ENCODE data around the gene ST3GAL6.

ST3GAL6 gene, protein sequence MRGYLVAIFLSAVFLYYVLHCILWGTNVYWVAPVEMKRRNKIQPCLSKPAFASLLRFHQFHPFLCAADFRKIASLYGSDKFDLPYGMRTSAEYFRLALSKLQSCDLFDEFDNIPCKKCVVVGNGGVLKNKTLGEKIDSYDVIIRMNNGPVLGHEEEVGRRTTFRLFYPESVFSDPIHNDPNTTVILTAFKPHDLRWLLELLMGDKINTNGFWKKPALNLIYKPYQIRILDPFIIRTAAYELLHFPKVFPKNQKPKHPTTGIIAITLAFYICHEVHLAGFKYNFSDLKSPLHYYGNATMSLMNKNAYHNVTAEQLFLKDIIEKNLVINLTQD

DNA sequence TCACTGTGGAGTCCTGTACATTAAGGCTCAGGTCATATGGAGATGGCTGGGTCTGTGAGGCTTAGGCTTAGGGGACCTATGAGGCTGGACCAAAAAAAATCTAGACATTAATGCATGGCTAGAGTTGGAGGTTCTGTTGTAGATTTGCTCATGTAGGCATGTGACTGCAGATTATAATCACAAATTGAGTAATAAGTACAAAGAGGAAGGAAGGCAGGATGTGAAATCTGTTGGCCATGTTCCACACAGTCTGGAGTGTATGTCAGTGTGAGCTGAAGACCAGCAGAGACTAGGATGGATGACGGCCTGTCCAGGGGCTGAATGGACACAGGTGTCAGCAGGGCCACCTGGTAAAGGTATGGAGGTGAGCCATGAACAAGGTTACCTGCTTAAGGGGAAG is at the start of gene ST3GAL6:
Gene ST3GAL6 (plus strand): TSS at position 265 of the 400 bp plus-strand sequence. CDS start 5,101 bp downstream, outside the sequence.
- DNase-seq (ENCODE audit: low spot score): no peak

DNA sequence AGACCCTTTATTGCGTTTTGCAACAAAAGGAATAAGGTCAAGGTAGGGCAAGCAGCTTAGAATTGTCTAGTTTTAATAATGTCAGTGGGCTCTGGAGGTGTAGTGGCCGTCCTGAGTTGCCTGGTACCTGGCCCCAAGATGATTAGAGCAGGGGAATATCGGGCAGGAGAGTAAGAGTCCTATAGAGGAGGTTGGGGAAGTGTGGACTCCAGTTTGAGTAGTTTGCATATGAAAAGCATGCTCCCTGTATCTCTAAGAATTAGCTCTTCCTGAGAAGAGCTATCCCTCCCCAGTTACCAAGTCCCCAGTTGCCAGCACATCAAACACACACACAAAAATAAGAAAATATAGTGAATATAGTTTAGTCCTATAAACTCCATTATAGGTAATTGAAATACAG is 49.2 kb upstream of the ST3GAL6 start:
- no peak for DNase-seq (ENCODE audit: low spot score)

DNA sequence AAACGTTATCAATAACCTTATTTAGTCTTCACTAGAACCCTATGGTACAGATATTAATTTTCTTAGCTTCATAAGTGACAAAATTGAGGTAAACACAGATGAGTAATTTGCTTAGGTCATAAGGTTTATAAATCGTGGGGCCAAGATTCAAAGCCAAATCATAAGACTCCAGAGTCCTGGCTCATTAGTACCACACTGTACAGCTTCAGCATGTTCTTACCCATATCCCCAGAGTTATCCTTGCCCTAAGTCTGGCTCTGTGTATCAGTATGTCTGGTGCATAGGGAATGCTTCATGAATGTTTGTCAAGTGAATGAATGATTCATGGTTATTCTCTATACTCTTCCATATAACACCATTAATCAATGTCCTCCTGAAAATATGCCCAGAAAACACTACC is 45.6 kb upstream of the ST3GAL6 start:
- DNase-seq (ENCODE audit: low spot score): no peak

DNA sequence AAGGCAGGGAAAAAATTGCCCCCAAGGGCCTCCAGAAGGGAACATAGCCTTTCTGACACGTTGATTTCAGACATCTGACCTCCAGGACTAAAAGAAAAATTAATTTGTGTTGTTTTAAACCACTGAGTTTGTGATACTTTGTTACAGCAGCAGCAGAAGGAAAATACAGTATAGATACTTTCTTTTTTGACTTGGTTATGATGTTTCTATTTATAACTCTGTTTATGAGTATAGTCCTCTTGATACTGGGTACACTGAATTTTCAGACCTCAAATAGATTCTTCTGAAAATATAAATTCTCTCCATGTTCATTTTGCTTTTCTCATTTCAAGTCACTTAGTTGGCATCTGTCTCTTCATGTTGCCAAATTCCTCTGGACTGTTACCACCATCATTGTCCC is 44.4 kb upstream of the ST3GAL6 start:
- DNase-seq (ENCODE audit: low spot score): no peak

DNA sequence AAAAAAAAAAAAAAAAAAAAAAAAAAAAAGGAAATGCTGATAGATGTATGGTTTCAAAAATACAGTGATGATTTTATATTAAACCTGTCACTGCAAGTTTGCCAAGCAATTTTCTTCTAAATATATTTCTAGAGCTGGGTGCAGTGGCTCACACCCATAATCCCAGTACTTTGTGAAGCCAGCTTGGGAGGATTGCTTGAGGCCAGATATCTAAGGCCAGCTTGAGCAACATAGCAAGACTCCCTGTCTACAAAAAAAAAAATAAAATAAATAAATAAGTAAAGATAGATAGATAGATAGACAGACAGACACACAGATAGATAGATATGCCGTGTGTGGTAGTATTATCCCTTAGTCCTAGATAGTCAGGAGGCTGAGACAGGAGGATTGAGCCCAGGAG is 41.4 kb upstream of the ST3GAL6 start:
- no peak for DNase-seq (ENCODE audit: low spot score)

DNA sequence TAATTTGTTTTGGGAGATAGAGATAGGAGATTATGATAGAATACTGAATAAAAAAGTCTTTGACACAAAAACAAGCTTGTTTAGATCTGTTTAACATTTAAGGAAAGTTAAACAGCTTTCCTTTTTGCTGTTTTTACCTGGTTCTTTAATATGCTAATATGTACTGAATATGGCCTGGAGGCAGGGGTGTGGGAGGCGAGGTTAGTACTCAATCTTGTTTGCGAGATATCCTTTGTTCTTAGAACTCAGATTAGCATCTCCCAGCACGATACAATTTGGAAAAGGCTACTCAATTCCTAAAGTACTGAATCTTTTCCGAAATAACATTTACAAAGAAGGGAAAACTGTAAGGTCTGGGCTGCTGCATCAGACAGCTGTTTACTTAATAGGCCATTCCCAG is 40.8 kb upstream of the ST3GAL6 start:
- no peak for DNase-seq (ENCODE audit: low spot score)

DNA sequence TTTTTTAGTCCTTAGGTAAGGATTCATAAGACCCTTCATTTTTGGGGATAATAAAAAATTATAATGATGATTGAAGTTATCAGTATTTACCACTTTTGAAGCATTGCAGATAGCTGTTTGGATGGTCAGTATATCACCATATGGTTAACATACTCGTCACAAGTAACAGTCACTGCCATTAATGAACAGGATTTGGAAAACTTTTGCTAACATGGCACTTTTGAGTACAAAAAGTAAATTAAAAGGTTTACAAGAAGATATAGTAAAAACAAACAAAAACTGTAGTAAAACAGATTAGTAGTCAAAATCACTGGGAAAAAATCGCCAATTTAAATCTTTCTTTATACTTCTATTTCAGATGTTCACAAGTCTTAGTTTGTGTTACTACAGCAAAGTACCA is 37.8 kb upstream of the ST3GAL6 start:
- DNase-seq (ENCODE audit: low spot score): no peak

DNA sequence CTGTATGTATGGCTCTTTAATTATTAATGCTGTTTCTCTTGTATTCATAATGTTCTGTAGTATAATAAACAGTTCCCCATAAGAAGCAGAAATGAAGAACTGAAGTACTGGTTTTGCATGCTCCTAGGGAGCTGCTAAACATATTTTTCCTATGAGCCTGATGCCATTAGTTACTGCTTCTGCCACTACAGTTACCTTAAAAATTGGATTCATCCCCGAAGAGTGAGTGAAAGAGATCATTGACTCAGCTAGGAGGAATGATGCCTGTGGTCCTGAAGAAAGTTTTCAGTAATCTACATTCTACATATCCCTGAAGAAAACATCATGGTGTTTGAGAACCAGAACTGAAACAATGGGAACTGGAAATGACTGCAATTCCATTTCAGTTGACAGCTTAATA is 37.1 kb upstream of the ST3GAL6 start:
- DNase-seq (ENCODE audit: low spot score): no peak

DNA sequence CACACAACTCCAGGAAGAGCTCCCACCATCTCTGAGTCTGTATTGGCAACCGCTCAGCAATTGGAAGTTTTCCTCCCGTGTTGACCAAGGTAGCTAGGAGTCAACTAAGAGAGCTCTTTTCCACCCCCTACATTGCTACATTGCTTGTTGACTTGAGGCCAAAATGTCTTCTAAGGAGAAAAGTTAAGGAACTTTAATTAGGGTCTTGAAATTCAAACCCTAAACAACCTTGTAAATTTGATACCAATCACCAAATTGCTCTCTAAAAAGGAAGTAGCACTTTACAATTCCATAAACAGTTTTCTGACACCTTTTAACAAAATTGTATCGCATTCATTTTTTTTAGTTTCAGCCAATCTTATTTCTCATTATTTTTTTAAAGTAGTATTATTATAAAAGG is 35.5 kb upstream of the ST3GAL6 start:
- no peak for DNase-seq (ENCODE audit: low spot score)

DNA sequence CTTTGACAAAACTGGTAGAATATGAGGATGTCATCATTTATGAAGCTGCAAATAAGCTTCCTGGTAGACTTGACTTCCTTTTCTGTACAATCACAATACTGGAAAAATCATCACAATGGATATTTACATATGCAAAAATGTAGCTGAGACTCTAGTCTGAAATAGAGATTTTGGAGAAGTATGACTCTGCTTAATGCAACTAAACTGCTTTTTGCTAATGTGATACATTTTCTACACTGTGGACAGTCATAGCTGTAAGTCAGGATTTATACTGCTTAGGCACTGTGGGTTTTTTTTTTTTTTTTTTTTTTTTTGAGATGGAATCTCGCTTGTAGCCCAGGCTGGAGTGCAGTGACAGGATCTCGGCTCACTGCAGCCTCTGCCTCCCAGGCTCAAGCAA is 34.5 kb upstream of the ST3GAL6 start:
- DNase-seq (ENCODE audit: low spot score): no peak

DNA sequence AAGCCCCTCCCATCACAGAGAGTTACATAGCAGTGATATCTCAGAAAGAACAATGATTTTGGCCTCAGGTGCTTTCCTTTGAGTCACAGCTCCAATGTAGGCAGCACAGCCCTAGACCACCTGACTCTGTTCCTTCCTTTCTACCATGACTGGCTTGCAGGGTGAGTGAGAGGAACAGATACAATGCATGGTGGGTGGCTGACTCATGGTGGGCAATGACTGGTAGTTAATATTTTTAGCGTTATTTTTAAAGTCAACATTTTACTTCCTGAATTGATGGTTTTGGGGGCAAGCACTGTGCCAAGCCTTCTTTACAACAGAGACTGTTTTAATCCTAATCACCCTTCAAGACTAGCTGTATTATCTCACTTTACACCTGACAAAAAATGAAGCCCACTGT is 32.8 kb upstream of the ST3GAL6 start:
- no peak for DNase-seq (ENCODE audit: low spot score)

DNA sequence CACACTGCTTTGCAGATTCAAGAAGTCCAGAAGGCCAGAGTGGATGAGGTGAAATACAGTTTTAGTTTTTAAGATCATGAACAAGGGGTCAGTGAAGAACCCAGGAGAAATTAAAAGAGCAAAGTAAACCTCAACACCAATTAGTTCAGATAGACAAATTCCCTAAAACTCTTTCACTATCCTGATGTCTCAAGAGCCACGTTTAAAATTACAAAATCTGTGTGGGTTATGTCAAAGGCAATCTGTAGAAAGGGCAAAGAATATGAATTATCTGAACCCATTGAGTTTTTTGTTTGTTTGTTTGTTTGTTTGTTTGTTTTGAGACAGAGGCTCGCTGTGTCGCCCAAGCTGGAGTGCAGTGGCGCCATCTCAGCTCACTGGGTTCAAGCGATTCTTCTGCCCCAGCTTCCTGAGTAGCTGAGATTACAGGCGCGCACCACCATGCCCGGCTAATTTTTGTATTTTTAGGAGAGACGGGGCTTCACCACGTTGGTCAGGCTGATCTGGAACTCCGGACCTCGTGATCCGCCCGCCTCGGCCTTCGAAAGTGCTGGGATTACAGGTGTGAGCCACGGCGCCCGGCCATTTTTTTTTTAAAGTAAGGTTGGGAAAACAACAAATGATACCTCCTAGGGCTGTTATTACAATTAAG is 32.1 kb upstream of the ST3GAL6 start:
- DNase-seq (ENCODE audit: low spot score): no peak

DNA sequence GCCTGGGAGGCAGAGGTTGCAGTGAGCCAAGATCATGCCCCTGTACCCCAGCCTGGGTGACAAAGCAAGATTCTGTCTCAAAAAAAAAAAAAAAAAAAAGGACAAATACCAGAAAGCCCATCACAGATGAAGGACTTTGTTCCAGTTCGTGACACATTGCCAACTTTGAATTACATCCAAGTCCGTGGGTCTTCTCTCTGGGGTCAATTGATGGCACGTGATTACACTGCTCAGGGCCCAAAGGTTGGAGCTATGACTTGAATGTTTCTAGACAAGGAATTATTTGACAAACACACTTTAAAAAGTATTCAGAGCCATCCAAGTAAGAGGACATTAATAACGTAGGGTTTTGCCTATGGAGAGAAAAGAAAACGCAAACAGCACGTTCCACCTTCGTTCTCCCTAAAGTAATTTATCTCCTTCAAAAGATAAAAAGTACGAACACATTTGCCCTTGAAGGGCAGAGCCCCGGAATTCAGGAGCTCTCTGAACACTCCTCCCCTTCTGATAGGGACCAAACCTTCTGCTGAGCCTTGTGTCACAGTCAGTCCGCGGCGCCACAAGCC is 31.3 kb upstream of the ST3GAL6 start:
- no peak for DNase-seq (ENCODE audit: low spot score)

DNA sequence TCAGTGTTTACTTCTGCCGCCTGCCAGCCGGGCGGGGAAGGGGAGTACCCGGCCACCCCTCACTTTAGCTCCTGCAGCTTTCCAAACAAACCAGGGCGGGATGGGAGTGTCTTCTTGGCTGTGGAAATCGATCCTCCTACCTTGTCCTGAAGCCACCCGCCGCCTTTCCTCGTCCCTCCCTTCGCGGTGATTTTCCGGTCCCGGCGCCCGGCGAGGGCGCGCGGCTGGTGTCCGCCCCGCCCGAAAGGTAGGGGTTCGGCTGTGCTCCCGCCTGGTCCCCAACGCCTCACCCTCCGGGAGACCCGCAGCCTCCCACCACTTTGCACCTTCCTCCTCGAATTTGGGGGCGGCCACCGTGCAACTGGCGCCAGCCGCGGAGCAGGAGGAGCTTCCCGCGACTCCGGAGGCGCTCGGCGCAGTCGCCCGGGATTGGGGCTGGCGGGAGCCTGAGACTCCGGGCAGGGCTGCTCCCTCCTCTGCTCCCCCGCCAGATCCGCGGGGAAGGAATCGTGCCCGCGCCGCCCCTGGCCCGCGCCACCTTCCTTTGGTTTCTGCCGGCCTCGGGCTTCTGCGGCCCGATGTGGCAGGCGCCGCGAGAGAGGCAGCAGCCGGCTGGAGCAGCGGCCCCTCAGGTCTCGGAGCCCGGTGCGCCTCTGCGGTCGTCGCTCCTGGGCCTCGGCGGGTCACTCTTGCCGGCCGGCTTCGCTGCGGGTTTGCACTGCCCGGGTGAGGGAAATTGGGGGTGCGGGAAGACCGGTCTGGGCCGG is 30.7 kb upstream of the ST3GAL6 start:
- no peak for DNase-seq (ENCODE audit: low spot score)

DNA sequence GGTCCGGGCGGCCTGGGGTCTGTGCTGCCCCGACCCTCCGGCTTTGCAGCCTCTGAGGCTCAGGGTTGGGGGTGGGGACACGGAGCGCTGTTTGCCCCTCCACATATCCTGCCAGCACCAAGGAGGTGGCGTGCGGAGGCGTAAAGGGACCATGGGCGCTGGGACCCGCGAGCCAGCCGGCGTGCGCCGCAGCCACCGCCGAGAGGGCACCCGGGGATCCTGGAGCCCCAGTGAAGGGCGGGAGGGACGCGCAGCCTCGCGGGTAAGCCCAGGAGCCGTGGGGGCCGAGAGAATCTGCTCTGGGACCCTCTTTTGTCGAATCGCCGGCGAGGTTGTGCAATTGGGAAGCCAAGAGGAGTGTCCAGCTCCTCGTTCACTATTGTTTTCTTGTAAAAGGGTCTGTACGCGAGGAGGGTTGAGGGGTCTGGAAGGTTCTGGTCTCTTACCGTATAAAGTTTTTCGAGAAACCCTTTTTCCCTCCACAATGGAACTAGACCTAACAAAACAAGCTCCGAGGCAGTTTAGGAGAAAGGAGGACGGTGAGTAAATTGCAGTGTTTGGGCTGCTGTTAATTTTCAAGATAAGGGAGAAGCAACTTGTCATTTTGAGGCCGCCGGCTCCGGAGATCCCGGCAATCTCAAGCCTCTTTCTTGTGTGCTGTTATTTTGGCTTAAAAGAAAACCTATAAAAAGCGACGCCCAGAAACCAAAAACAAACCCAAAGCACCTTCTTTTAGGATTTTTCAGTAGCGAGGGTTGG is 29.9 kb upstream of the ST3GAL6 start:
- DNase-seq (ENCODE audit: low spot score): no peak

DNA sequence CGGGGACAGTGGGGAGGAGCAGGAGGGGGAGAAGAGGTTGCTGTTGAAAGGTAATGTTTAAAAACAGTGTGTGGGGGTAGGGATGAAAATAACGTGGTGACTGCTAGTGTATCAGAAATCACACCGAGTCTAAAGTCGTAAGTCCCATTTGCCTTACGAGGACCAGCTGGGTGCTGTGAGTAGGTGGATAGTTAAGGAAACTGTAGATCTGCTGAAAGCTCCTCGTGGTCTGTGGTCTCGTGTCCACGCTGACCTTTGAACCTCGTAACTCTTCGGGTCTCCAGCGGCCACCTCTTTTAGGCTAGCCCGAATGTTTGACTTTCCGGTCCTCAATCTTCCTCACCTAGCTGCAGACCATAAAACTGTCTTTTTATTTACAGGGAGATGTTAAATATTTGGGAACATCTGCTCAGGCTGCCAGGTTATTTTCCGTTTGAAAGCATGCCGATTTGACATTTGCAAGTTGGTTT is 29.3 kb upstream of the ST3GAL6 start:
- no peak for DNase-seq (ENCODE audit: low spot score)

DNA sequence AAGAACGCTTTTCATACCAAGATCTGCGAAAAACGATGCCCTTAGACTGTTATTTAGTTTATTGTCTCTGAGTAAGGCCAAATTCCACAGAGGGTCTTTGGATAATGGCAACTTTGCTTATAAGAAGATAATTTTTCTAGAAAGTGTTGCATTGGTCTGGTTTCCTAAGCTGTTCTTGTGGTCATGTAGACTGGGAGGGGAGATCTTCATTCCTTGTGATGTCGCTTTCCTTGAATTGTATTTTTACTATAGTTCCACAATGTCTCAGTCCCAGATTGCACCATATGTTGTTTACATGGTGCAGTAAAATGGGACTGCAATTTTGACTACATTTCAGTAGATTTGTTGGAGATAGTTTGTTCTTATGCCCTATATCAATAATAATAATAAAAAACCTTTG is 28.8 kb upstream of the ST3GAL6 start:
- no peak for DNase-seq (ENCODE audit: low spot score)

DNA sequence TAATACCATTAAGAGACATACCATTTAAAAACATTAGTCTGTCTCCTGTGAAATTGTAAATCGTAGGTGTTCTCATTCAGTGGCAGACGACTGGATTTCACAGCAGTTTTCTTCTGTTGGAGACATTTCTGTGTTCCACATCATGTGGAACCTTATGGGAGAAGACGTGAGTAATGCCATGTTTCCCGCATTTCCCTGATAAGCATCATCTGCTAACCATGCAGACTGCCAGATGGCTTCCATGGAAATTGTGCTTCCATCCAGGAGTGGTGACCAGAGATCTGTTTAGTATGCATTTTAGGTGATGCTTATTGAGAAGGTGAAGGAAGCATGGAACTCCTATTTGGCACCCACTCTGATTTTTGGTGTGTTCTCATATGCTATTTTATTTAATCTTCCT is 28.4 kb upstream of the ST3GAL6 start:
- no peak for DNase-seq (ENCODE audit: low spot score)

DNA sequence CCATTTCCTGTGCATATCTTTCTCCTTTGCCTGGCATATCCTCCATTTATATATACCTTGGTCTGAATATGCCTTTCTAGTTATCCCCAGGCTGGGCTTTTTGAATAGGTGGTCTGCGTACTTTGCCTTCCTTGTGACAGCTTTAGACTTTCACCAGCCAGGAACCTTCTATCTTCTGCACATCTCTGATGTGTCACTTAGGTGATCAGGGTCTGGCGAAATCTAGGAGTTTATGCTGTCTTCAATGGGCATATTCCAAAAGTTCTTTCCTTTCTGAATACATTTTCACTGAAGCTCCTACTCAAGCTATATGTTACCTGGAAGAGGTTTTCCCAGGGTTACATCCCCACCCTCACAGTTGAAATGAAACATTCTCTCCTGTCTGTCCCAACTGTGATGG is 27.8 kb upstream of the ST3GAL6 start:
- no peak for DNase-seq (ENCODE audit: low spot score)

DNA sequence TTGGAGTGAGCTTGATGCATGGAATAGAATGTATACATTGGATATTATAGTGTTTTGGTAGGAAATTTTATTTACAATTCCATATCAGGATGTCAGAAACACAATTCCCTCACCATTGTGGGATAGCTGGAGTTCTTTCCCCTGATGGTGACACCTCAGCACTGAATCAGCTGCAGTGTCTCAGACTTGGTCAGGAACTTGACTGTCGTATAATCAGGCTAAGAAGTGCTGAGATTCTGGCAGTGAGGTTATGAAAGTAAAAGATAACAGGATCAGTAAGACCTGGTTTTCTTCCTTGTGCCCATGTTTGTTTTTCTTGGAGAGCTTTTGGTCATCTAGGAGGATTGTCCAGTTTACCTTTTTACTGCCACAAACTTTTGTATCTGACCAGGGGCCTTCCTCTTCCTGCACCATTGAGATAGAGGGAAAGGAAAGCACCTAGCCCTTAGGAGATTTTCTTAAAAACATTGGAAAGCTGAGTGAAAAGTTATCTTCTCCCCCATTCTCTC is 27.3 kb upstream of the ST3GAL6 start:
- DNase-seq (ENCODE audit: low spot score): no peak

DNA sequence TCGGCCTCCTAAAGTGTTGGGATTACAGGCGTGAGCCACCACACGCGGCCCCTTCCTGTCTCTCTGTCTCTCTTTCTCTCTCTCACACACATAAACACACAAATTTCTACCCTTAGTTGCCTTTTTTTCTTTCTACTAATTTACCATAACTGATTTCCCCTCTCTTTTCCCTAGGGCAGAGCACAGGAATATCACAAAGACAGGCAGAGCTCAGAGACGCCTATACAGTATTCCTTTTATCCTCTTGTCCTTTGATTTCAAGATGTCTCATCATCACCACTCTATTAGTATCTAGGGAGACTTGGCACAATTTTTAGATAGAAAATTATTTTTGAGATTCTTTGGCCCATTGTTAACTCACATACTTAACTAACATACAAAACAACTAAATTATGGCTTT is 25.8 kb upstream of the ST3GAL6 start:
- no peak for DNase-seq (ENCODE audit: low spot score)

DNA sequence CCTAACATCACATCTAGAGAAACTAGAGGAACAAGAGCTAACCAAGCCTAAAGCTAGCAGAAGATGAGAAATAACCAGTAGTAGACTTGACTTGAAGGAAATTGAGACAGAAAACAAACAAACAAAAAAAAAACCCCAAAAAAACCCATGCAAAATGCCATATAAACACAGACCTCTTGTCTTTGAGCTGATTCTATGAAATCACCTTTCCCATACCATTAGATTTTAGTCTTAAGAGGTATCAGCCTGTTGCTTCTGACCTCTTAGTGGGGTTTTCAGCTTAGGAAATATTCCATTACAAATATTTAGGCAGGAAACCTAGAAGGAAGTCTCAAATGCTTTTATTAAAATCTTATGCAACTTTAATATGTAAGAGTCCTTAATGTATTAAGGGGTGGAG is 23.9 kb upstream of the ST3GAL6 start:
- DNase-seq (ENCODE audit: low spot score): no peak

All from hematopoietic multipotent progenitor cell treated with erythropoietin and hydrocortisone succinate and interleukin-3 and kit ligand, for 15 days (in vitro differentiated cells).